Measurements from ENCODE around the gene AGPAT4.

GRCh38 chr6:161088676-161089328, 185.1 kb downstream of the AGPAT4 start:
- TF ChIP-seq CTCF (IDR thresholded peaks at IDR 0.05; ENCODE audit: poor library complexity) (no peak), EZH2phosphoT487 (IDR thresholded peaks at IDR 0.05; ENCODE audit: low read depth, severe bottlenecking, unreplicated experiment) (no peak)

Data from hepatocyte (in vitro differentiated cells).